Activated naive CD8-positive, alpha-beta T cell treated with anti-CD3 and anti-CD28 coated beads, Interleukin-2, amount 10 ng/mL, durations not matched to agents 7 days and 5 days (primary cell): ENCODE data around the gene VTA1. TPM values are rescaled to one million over a fixed set of nuclear protein-coding genes. Genes with fewer than 3 reads are reported as not detected.

Experiments used
- ATAC-seq: fragments of 150-1000 bp; cut with Tn5 transposase; one replicate; pipeline ENCODE4 v1.10.0; 2021; ENCODE audit warnings: low read depth, moderate library complexity
- POLR2A ChIA-PET: fragments of 350-600 bp; sonication (Branson Sonifier 250); formaldehyde crosslinking; loops from one replicate; lab custom pipeline; 2021; ENCODE audit warnings: antibody characterized with exemption; lab: Charles Lee
- DNase-seq: peaks from one replicate; pipeline ENCODE4 v3.0.0; 2021
- H3K27ac Mint-ChIP-seq: one replicate; pipeline ENCODE4 v1.8.0; 2022; ENCODE audit warnings: mild to moderate bottlenecking, mixed read lengths
- H3K27me3 Mint-ChIP-seq: one replicate; pipeline ENCODE4 v1.8.0; 2022; ENCODE audit warnings: mild to moderate bottlenecking, moderate library complexity, mixed read lengths
- H3K36me3 Mint-ChIP-seq: one replicate; pipeline ENCODE4 v1.8.0; 2021; ENCODE audit warnings: mild to moderate bottlenecking, mixed read lengths
- H3K4me1 Mint-ChIP-seq: one replicate; pipeline ENCODE4 v1.8.0; 2021; ENCODE audit warnings: mixed read lengths
- H3K4me3 Mint-ChIP-seq: one replicate; pipeline ENCODE4 v1.8.0; 2022; ENCODE audit warnings: mild to moderate bottlenecking, moderate library complexity, mixed read lengths
- H3K9me3 Mint-ChIP-seq: one replicate; pipeline ENCODE4 v1.8.0; 2021; ENCODE audit warnings: mixed read lengths
- total RNA-seq, 2 experiments: library from RNA; stranded (reverse); gene quantifications; one replicate each; pipeline ENCODE4 v1.2.3, GENCODE V29; 2021

VTA1 gene
- total RNA-seq, 2 experiments from 2014 or later = 41.7 to 45.7 TPM

DNA sequence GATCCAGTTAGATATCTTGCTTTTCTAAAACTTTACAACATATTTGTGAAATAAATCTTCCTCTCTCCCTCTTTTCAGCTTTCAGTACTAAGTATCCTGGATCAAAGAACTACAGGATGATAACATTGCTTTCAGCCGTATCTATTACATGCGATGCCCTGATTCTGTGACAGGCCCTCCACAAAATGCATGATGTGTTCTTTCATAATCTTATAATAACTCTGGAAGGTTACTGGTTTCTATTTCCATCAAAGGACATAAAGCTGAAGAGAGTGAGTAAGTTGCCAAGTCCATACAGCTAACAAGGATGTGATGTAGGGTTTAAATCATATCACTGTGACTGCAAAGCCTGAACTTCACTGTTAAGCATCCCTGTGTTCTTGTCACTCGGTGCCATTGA lies 91.8 kb downstream of the VTA1 start:
- Mint-ChIP-seq H3K9me3 (no peaks in the 10 kb centered on the region), H3K27ac (no peak overlapping the region), H3K4me1 (no peaks in the 10 kb centered on the region), H3K27me3 (peaks cover 2% of the 10 kb centered on the region), H3K4me3 (no peak overlapping the region), H3K36me3 (no peaks in the 10 kb centered on the region)
- POLR2A ChIA-PET = no interaction called here
- no peak for DNase-seq
- no peak for ATAC-seq

DNA sequence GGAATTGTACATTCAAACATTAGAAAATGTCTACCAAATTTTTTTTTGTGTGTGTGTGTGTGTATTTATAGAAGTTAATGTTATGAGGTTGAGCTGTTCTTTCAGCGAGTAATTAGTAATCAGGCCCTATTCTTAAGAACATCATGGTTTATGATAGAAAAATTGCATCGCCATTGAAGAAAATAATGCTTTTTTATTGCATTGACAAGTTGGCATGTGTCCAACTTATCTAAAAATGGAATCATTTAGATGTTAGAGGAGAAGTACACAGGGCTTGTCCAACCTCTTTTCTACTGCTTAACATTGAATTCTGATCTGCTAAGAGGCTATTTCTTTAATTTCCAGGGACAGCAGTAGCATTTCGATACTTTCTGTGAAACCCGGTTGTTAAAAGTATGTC lies 93.1 kb downstream of the VTA1 start:
- H3K4me1 Mint-ChIP-seq = no peaks in the 10 kb centered on the region
- H3K36me3 Mint-ChIP-seq = no peaks in the 10 kb centered on the region
- no peak for DNase-seq
- no peak overlapping the region for H3K4me3 Mint-ChIP-seq
- POLR2A ChIA-PET = no interaction called here
- ATAC-seq = no peak
- no peak overlapping the region for H3K27ac Mint-ChIP-seq
- no peaks in the 10 kb centered on the region for H3K9me3 Mint-ChIP-seq
- H3K27me3 Mint-ChIP-seq = peaks cover 2% of the 10 kb centered on the region

DNA sequence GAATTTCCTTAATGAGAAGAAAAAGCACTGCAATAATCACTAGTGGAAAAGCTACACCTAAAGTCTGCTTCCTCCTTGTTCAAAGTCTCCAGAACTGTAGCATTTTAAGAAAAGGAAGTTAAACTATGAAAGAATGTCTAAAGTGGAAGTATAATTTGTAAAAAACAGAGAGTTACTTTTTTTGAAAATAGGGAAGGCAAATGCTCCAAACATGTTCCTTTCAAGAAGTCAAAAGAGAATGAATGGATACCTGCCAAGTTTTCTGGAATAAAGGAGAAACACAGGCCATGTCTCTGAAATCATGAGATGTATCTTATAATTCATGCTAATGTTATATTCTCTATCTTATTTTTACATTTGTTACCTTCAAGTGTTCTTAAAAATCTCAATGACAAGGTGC lies 94.0 kb downstream of the VTA1 start:
- Mint-ChIP-seq H3K27ac (no peak overlapping the region), H3K27me3 (peaks cover 2% of the 10 kb centered on the region), H3K9me3 (no peaks in the 10 kb centered on the region), H3K36me3 (no peaks in the 10 kb centered on the region), H3K4me1 (no peaks in the 10 kb centered on the region), H3K4me3 (no peak overlapping the region)
- no peak for DNase-seq
- POLR2A ChIA-PET = no interaction called here
- no peak for ATAC-seq

DNA sequence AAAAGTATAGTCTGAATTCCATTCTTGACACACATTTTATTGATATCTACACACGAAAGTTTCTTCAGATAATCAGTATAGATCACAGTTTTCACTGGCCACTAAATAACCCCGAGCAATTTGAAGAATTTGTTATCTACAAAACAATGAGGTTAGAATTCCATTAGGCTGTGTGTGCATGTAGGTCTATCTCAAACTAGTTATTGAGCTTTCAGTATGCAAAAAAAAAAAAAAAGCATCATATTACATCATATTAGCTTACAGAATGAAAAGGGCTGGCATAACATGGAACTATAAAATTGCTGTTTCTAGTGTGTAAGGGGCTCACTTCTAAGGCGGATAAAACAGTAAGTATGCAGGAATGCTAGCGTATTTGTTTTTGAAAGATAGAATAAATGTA lies 95.2 kb downstream of the VTA1 start:
- no peaks in the 10 kb centered on the region for H3K9me3 Mint-ChIP-seq
- POLR2A ChIA-PET = no interaction called here
- no peak overlapping the region for H3K27ac Mint-ChIP-seq
- no peak overlapping the region for H3K4me3 Mint-ChIP-seq
- no peaks in the 10 kb centered on the region for H3K4me1 Mint-ChIP-seq
- H3K27me3 Mint-ChIP-seq = peaks cover 3% of the 10 kb centered on the region
- ATAC-seq (no peak), DNase-seq (no peak)
- no peaks in the 10 kb centered on the region for H3K36me3 Mint-ChIP-seq

DNA sequence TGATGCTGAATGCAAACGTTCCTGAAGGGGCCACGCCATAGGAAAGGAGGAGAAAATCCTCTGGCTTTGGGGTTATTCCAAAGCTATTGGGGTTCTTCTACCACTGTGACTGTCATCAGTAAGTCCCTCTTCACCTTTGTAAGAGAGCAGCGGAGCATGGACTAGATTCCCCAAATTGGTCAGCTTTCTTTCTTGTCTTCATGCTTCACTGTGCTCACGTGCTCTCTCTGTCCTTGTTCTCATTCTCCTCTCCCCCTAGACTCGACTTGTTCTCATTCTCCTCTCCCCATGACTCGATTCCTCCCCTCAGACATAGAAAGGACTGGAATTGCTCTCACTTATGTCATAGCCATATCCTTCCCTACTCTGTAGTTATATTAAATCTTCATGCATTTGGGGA lies 99.9 kb downstream of the VTA1 start:
- ATAC-seq (no peak), DNase-seq (no peak)
- POLR2A ChIA-PET = no interaction called here
- Mint-ChIP-seq H3K36me3 (no peaks in the 10 kb centered on the region), H3K4me3 (no peak overlapping the region), H3K9me3 (no peaks in the 10 kb centered on the region), H3K27ac (no peak overlapping the region), H3K27me3 (peaks cover 9% of the 10 kb centered on the region), H3K4me1 (no peaks in the 10 kb centered on the region)

DNA sequence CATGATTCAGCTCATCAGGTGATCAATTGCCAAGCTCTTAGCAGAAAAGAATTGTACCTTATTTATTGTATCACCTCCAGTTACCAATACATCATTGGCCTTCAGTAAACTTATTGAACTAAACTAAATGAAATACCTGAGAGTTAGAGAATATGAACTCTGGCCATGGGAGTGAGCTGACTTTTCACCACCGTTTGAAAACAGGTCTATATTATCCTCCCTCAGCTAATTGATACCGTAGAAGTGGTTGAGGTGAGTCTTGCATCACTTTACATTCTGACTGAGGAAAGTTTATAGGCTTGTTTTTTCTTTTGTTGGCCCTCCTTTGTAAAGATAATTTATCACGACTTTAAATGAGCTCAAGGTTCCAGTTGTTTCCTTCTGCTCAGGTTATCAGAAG lies 102.2 kb downstream of the VTA1 start:
- peaks cover 9% of the 10 kb centered on the region for H3K27me3 Mint-ChIP-seq

DNA sequence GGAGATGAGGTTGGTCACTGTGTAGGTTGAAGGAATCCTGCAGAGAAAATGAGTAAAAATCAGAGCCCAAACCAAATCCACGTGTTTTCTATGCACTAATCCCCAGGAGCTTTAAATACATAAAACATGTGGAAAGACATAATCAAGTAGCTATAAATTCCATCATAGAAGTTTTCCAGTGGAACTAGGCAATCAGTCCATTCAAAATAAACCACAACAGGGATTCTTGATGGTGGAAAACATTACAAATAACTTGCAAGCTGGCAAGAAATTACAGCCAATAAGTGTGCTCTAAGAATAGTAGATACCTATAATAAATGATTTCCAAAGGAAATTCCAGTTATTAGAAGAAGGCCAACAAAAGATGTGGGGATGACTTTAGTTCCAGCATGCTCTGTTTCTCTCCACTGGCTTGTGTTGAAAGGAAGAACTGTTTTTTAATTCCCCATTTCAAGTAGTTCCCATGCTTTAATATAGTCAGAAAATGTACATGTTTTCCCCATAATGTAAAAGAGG lies 104.9 kb downstream of the VTA1 start:
- Mint-ChIP-seq H3K4me3 (no peak overlapping the region), H3K9me3 (no peaks in the 10 kb centered on the region), H3K36me3 (no peaks in the 10 kb centered on the region), H3K27me3 (peaks cover 9% of the 10 kb centered on the region), H3K27ac (no peak overlapping the region), H3K4me1 (peaks cover 2% of the 10 kb centered on the region)
- ATAC-seq (no peak), DNase-seq (no peak)
- POLR2A ChIA-PET = no interaction called here

More for the DNA sequence above, 102.2 kb downstream of the VTA1 start:
- no peaks in the 10 kb centered on the region for H3K9me3 Mint-ChIP-seq
- H3K4me1 Mint-ChIP-seq = no peaks in the 10 kb centered on the region
- no peak overlapping the region for H3K4me3 Mint-ChIP-seq
- POLR2A ChIA-PET = no interaction called here
- no peak for ATAC-seq
- no peak overlapping the region for H3K27ac Mint-ChIP-seq
- no peaks in the 10 kb centered on the region for H3K36me3 Mint-ChIP-seq
- DNase-seq = no peak

DNA sequence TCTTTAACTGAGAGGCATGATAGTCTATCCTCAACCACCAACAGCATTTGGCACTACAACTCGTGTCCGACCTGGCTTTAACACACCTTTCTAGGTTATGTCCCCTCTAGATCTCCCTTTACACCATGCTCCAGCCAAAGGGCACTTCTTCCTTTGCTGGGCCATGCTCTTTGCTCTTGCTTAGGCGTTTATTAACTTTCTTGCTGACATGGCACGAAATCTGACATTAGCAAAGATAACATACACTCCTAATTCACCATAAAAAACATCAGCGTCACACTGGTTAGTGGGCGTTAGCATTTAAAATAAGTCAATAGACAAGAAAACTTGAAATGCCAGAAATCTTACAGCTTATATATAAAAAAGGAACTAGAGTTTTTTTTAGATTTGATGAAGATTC lies 107.5 kb downstream of the VTA1 start:
- no peak for DNase-seq
- ATAC-seq = no peak
- Mint-ChIP-seq H3K4me3 (no peak overlapping the region), H3K9me3 (no peaks in the 10 kb centered on the region), H3K4me1 (peaks cover 2% of the 10 kb centered on the region), H3K27ac (no peak overlapping the region), H3K27me3 (no peaks in the 10 kb centered on the region), H3K36me3 (no peaks in the 10 kb centered on the region)
- POLR2A ChIA-PET = no interaction called here

DNA sequence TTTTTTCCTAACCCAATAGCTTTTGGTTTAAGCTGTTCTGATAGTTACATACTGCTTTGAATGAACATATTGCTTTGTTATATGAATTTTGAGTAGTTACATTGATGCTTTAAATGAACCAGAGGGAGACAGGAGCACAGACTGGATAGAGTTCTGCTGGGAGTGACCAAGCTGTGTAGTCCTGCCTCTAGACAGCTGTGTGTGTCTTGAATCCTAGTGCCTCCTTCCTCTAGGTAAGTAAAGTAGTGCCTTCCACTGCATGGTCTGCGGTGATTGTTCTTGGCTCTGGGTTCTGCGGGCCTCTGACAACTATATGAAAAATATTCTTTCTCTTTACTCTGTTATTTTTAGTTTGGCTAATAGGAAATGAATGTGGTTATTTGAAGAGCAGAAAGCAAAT lies 108.7 kb downstream of the VTA1 start:
- Mint-ChIP-seq H3K4me1 (peaks cover 2% of the 10 kb centered on the region), H3K36me3 (peaks cover 1% of the 10 kb centered on the region), H3K4me3 (no peak overlapping the region), H3K27ac (no peak overlapping the region), H3K9me3 (no peaks in the 10 kb centered on the region), H3K27me3 (no peaks in the 10 kb centered on the region)
- DNase-seq (no peak), ATAC-seq (no peak)
- POLR2A ChIA-PET = no interaction called here

DNA sequence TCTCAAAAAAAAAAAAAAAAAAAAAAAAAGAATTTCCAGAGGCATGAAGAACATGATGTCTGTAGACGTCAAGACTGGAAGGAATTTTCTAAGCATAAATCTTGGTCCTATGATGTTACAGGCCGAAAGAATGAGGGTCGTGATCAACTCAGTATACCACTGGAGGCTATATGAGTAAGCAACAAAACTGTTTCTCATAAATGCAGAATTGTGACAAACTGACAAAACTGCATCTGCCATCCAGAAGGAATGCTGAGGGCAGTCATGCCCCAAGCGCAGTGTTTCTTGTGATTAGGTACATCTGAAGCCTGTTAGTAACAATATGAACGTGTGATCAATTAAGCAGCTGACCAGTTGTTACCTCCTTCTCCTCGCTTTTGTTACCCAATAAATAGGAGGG lies 111.2 kb downstream of the VTA1 start:
- Mint-ChIP-seq H3K27ac (no peak overlapping the region), H3K4me3 (no peak overlapping the region), H3K36me3 (peaks cover 1% of the 10 kb centered on the region), H3K9me3 (no peaks in the 10 kb centered on the region), H3K27me3 (no peaks in the 10 kb centered on the region), H3K4me1 (peaks cover 2% of the 10 kb centered on the region)
- ATAC-seq (no peak), DNase-seq (no peak)
- POLR2A ChIA-PET = no interaction called here

DNA sequence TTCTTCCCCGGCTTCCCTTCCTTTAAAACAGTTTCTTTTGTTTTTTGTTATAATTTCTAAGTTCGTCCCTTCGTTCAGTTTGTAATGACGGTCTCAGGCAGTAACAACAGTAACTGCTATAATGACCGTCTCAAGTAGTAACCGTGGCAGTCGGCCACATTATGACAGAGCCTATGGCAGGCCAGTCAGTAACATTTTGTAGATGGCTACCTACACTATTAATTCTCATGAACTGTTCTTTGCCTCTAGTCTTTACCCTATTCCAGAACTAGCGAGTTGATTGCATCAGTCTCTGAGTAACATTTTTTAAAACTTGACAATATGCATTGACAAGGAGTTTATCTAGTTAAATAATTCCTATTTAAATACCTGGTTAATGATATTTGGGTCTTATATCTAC lies 111.7 kb downstream of the VTA1 start:
- Mint-ChIP-seq H3K9me3 (no peaks in the 10 kb centered on the region), H3K27me3 (no peaks in the 10 kb centered on the region), H3K27ac (no peak overlapping the region), H3K36me3 (peaks cover 1% of the 10 kb centered on the region), H3K4me3 (no peak overlapping the region), H3K4me1 (peaks cover 2% of the 10 kb centered on the region)
- ATAC-seq (no peak), DNase-seq (no peak)
- POLR2A ChIA-PET = no interaction called here

DNA sequence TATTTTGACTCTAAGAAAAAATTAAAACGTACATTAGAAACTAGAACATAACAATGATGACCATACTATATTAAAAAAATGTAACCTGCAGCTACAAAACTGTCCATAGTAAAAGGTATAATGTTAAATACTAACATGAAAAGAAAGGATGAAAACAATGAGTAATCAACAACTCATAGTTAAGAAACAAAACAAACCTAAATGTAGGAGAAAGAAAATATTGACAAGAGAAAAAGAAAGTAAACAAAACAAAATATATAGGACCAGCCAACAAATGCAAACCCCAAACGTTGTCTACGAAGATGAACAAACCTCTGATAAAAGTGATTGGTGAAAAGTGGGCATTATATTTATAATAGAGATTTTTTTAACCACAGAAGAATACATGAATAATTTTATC lies 113.7 kb downstream of the VTA1 start:
- no peaks in the 10 kb centered on the region for H3K9me3 Mint-ChIP-seq
- POLR2A ChIA-PET = no interaction called here
- H3K27me3 Mint-ChIP-seq = peaks cover 3% of the 10 kb centered on the region
- peaks cover 1% of the 10 kb centered on the region for H3K36me3 Mint-ChIP-seq
- H3K27ac Mint-ChIP-seq = no peak overlapping the region
- H3K4me3 Mint-ChIP-seq = no peak overlapping the region
- H3K4me1 Mint-ChIP-seq = peaks cover 1% of the 10 kb centered on the region
- DNase-seq (no peak), ATAC-seq (no peak)

DNA sequence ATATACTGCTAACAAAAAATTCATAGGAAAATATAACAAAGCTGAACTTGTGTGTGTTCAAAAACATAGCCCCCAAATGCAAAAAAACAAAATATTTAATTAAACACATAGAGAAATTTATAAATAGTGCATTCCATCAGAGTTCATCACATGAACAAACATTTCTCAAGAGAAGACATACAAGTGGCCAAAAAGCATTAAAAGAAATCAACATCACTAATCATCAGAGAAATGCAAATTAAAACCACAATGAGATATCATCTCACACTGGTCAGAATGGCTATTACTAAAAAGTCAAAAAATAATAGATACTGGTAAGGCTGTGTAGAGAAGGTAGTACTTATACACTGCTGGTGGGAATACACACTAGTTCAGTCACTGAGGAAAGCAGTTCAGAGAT lies 115.2 kb downstream of the VTA1 start:
- peaks cover 1% of the 10 kb centered on the region for H3K36me3 Mint-ChIP-seq
- POLR2A ChIA-PET = no interaction called here
- H3K27me3 Mint-ChIP-seq = peaks cover 3% of the 10 kb centered on the region
- H3K27ac Mint-ChIP-seq = no peak overlapping the region
- DNase-seq (no peak), ATAC-seq (no peak)
- H3K4me1 Mint-ChIP-seq = no peaks in the 10 kb centered on the region
- no peak overlapping the region for H3K4me3 Mint-ChIP-seq
- no peaks in the 10 kb centered on the region for H3K9me3 Mint-ChIP-seq

DNA sequence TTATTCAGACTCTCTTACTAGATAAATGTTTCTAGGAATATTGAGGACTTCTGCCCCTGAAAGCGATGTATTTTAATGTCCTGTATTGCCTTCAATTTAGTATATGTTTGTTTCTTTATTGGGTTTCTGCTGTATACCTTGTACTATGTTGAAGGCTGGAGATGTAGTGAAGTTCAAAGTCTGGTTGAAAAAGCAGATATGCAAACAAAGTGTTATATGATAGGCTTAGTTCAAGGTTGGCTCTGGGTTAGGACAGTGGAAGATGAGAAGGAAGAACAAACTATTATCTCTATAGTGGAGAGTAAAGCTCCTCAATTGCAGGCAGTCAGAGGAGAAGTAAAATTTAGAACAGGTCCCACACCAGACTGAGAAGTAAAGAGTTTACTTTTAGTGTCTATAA lies 118.4 kb downstream of the VTA1 start:
- H3K4me3 Mint-ChIP-seq = no peak overlapping the region
- H3K4me1 Mint-ChIP-seq = no peaks in the 10 kb centered on the region
- ATAC-seq (no peak), DNase-seq (no peak)
- H3K9me3 Mint-ChIP-seq = no peaks in the 10 kb centered on the region
- peaks cover 5% of the 10 kb centered on the region for H3K27me3 Mint-ChIP-seq
- H3K36me3 Mint-ChIP-seq = peaks cover 1% of the 10 kb centered on the region
- no peak overlapping the region for H3K27ac Mint-ChIP-seq
- POLR2A ChIA-PET = no interaction called here

DNA sequence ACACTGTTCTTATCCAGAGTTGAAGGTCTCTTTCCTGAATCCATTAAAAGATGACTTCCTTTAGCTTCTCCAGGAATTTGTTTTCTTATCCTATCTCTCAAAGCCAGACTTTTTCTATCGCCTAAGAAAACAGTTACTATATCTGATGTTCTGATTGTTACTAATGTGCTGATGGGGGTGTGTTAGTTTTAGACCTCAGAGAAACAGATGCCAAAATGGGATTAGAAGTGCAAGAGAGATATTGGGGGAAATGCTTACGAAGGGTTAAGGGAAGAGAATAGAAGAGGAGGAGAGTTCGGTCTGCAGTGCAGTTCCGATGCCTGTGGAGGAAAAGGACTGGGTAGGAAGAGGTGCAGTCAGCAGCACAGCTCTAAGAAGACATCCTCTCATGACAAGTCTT lies 119.0 kb downstream of the VTA1 start:
- Mint-ChIP-seq H3K27me3 (peaks cover 6% of the 10 kb centered on the region), H3K4me1 (no peaks in the 10 kb centered on the region), H3K4me3 (no peak overlapping the region), H3K36me3 (no peaks in the 10 kb centered on the region), H3K27ac (no peak overlapping the region), H3K9me3 (no peaks in the 10 kb centered on the region)
- POLR2A ChIA-PET = no interaction called here
- no peak for DNase-seq
- ATAC-seq = no peak
